ENCODE data around the gene TIMM44.

DNA sequence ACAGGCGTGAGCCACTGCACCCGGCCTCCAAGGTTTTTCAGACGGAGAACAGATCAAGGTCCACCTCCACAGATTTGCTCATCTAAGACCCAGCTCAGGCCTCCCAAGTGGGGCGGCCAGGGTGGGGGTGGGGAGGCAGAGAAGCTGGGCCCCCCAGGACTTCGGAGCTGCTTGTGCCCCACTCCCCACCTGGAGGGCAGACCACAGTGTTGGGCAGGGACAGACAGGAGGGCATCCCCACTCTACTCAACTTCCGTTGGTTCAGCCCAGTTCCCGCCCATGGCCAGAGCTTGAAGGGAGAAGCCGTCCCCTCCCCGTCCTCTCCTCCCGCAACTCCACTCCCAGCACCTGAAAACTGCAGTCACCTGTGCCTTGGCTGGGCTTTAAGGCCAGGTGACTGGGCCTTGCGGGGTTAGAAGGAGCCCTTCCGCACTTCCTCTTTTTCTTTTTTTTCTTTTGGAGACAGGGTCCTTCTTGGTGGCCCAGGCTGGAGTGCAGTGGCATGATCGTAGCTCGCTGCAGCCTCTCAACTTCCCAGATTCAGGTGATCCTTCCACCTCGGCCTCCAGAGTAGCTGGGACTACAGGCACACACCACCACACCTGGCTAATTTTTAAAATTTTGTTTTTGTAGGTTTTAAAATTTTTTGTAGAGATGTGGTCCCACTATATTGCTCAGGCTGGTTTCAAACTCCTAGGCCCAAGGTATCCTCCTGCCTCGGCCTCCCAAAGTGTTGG is 55.9 kb downstream of the TIMM44 start:
- TF ChIP-seq POLR2AphosphoS5 (IDR thresholded peaks at IDR 0.05; ENCODE audit: low read depth, low read length) (no peak), RAD21 (IDR thresholded peaks at IDR 0.05; ENCODE audit: low read length) (no peak), SIN3A (IDR thresholded peaks at IDR 0.05; ENCODE audit: borderline replicate concordance, low read depth, low read length) (no peak), TEAD4 (IDR thresholded peaks at IDR 0.05; ENCODE audit: borderline replicate concordance, insufficient read depth) (no peak)
- TF ChIP-seq, protein P1, sequence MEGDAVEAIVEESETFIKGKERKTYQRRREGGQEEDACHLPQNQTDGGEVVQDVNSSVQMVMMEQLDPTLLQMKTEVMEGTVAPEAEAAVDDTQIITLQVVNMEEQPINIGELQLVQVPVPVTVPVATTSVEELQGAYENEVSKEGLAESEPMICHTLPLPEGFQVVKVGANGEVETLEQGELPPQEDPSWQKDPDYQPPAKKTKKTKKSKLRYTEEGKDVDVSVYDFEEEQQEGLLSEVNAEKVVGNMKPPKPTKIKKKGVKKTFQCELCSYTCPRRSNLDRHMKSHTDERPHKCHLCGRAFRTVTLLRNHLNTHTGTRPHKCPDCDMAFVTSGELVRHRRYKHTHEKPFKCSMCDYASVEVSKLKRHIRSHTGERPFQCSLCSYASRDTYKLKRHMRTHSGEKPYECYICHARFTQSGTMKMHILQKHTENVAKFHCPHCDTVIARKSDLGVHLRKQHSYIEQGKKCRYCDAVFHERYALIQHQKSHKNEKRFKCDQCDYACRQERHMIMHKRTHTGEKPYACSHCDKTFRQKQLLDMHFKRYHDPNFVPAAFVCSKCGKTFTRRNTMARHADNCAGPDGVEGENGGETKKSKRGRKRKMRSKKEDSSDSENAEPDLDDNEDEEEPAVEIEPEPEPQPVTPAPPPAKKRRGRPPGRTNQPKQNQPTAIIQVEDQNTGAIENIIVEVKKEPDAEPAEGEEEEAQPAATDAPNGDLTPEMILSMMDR (IDR thresholded peaks at IDR 0.05), result no peak
- TF ChIP-seq, protein P2, sequence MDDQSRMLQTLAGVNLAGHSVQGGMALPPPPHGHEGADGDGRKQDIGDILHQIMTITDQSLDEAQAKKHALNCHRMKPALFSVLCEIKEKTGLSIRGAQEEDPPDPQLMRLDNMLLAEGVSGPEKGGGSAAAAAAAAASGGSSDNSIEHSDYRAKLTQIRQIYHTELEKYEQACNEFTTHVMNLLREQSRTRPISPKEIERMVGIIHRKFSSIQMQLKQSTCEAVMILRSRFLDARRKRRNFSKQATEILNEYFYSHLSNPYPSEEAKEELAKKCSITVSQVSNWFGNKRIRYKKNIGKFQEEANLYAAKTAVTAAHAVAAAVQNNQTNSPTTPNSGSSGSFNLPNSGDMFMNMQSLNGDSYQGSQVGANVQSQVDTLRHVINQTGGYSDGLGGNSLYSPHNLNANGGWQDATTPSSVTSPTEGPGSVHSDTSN (IDR thresholded peaks at IDR 0.05), result no peak

Measured in SK-N-SH (cell line).